ENCODE results near the gene NFATC2.

DNA sequence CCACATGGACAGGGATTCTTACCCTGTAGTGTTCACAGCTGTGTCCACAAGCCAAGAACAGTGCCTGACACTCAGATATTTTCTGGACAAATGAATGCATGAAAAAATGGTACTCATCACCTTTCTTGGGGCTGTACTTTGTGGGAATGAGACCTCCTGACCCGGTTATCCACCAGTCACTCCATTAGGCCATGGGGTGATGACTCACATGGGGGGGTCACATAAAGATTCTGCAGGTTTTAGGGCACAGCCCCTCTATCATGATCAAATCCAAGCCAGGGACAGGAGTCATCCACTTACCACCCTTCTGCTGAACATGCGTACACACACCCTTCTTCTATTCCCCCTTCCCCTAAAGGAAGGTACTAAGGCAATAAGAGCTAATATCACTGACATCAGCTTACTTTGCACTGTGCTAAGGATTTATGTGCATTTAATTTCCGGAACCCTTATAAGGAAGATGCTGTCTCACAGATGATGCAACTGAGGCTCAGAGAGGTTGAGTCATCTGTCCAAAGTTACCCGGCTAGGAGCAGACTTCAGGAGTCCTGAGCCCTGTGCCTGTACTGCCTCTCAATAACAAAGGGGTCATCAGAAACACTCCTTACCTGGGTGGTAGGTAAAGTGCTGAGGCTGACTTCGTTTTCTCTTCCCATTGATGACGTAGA lies 107.8 kb downstream of the NFATC2 start:
- TF ChIP-seq, protein P1, sequence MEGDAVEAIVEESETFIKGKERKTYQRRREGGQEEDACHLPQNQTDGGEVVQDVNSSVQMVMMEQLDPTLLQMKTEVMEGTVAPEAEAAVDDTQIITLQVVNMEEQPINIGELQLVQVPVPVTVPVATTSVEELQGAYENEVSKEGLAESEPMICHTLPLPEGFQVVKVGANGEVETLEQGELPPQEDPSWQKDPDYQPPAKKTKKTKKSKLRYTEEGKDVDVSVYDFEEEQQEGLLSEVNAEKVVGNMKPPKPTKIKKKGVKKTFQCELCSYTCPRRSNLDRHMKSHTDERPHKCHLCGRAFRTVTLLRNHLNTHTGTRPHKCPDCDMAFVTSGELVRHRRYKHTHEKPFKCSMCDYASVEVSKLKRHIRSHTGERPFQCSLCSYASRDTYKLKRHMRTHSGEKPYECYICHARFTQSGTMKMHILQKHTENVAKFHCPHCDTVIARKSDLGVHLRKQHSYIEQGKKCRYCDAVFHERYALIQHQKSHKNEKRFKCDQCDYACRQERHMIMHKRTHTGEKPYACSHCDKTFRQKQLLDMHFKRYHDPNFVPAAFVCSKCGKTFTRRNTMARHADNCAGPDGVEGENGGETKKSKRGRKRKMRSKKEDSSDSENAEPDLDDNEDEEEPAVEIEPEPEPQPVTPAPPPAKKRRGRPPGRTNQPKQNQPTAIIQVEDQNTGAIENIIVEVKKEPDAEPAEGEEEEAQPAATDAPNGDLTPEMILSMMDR (IDR thresholded peaks at IDR 0.05; ENCODE audit: low read depth, low read length), result no peak
- TF ChIP-seq EZH2phosphoT487 (IDR thresholded peaks at IDR 0.05; ENCODE audit: low read depth), result no peak

Measured in OCI-LY3 (cell line).